GM18517 (cell line): ENCODE data around the gene ABCA1.

Experiments
- ATAC-seq: cut with Tn5 transposase; IDR thresholded peaks from one replicate; pipeline ENCODE4 v1.9.1; 2021; ENCODE audit warnings: mild to moderate bottlenecking, moderate library complexity; ENCODE audit not compliant: unreplicated experiment

ABCA1 gene

GRCh38 chr9:104849023-104849422 lies 78.9 kb downstream of the ABCA1 start:
- no peak for ATAC-seq

- no peak for ATAC-seq
These were observed 83.2 kb downstream of the ABCA1 start for GRCh38 chr9:104844710-104845109.

DNA sequence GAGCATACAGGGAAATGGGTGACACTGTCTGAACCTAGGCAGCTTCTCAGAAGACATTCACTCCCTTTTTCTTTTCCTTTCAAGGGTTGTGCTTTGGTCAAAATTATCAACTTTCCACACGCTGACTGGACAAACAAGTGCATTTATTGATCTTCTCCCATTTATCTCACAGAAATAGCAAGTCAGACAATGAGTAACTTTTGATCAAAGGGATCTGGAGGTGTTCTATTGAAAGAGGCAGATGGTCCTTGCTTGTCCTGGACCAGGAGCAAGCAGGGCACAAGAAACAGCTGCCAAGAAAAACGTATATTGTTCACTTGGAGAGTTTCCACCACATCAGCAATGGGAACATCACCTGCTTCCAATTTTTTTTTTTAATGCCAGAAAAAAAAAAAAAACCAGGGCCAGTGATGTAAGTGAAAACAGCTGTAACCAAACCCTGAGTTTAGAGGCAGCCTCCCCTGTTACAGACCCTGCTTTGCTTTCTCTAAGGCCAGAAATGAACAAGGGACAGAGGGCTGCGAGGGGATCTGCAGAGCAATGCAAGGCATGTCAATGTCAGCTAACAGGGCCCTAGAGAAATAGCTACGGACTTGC lies 84.2 kb downstream of the ABCA1 start:
- no peak for ATAC-seq

- no peak for ATAC-seq
These were observed 85.3 kb downstream of the ABCA1 start for GRCh38 chr9:104842698-104843097.

DNA sequence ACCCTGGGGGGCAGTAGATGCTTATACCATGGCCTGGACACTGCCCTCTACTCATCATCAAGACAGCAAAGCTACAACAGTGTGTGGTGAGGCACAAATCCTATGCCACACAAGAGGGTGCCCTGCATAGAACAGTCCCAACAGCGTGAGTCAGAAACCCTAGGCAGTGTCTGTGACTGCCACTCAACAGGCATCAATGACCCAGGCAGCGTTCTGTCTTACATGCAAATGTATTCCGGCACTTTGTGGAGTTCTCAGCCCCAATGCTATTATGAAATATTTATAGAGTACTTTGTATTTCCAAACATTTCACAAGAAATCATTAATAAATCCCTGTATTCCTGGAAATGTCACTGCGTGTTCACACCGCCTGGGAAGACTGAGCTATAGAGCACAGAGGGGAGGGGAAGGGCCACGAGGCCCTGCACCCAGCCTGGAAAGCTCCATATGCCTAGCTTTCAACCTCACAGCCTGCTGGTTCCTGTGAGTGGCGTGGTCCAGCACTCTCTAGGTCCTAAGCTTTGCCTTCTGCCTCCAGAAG lies 86.3 kb downstream of the ABCA1 start:
- no peak for ATAC-seq

DNA sequence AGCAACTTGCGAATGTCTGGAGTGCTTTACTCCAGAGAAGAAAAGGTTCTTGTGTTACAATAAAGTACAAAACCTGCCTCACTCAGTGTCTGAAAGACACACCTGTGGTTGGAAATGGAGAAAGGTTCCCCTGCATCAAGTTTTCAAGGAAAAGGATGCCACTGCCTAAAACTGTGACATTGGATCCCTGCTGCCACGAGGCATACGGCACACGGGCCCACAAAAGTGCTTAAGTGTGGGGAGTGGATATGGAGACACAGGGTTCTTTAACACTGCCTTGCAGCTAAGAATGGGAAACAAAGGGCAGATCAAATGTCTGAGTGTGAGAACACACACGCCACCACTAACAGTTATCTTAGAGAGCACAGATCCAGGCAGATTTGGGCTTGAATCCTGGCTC lies 89.0 kb downstream of the ABCA1 start:
- no peak for ATAC-seq

GRCh38 chr9:104836767-104837166 lies 91.2 kb downstream of the ABCA1 start:
- no peak for ATAC-seq

DNA sequence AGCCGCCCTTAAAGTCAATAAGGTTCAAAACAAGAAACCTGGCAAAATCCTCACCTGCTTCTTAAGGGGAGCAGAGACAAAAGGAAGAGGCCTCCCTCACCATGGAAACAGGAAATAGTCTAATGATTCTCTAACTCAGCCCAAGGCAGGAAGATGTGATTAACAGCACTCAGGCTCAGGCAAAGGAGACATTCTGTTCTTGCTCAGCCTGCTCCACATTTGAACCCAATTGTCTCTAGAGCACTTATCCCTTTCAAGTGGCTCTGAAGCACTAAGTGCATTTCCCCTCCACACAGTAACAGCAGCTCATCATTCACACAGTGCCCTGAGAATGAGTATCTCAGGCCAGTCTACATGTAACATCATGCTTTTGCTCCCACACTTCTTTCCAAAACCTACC lies 91.7 kb downstream of the ABCA1 start:
- ATAC-seq, result no peak

GRCh38 chr9:104835161-104835560 lies 92.8 kb downstream of the ABCA1 start:
- no peak for ATAC-seq

DNA sequence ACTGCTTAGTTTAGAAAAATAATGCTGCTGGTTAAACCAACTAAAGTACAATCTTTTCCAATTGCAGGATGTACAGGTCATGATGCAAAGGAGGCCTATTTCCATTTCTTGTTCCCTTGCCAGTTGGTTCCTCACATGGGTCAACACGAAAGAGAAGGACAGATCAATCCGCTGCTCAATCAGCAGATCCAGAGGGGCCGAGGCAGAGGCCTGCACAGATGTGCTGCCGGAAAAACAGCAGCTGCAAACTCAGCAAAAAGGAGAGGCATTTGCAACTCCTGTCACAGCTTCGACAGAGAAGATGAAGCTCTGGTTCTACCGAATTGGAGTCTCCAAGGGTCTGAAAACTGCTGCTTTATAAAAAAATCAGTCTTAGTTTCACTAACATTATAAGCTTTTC lies 94.3 kb downstream of the ABCA1 start:
- no peak for ATAC-seq

- ATAC-seq, result no peak
These were observed 96.3 kb downstream of the ABCA1 start for GRCh38 chr9:104831681-104832080.

- ATAC-seq, result no peak
These were observed 101.0 kb downstream of the ABCA1 start for GRCh38 chr9:104826911-104827310.

GRCh38 chr9:104826079-104826775 lies 101.7 kb downstream of the ABCA1 start:
- no peak for ATAC-seq

DNA sequence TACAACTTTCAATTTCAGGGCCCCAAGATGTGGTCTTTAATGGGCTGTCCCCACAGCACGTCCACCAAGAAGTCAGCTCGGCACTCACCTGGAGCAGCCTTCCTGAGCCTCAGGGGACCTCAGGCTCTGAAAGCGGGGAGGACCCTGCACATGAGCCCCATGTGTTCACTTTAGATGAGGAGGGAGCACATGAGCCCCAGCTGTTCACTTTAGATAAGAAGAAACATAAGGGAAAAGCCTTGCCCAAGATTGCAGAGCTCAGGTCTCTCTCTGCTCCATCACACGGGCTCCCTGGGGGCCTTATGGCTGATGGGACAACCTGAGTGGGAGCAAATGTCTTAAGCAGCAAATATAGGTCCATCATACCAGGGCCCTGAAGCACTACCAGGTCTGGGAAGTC lies 107.6 kb downstream of the ABCA1 start:
- ATAC-seq, result no peak

DNA sequence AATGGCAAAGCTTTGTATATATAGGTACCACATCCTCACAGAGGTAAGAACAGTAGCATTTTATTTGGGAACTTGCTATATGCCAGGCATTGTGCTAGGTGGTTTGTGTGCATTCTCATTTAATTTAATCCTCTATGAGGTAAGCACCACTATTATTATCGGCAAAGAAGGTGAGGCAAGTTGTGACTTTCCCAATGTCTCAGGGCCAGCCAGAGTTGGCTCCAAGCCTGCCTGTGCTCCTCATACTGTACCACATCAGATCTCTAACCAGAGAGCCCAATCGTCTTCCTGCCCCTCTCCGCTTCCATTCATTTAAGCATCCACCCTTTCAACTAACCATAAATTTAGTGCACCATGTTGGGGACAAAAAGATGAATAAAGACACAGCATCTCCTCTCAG lies 108.9 kb downstream of the ABCA1 start:
- ATAC-seq, result no peak

DNA sequence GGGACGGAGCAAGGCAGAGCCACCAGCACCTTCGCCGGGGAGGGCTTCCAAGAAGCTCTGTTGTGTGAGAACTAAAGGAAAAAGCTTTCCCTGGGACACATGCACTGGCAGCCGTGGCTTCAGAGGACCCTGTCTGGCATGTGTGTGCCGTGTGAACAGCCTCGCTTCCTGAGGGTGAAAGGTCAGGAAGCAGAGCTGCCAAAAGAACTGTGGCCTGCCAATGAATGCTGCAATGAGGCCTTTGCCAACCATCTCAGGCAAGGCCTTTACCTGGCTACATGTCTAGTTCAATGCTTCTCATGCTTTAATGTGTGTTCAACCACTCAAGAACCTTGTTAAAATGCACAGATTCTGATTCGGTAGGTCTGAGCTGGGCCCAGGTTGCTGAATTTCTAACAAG lies 110.5 kb downstream of the ABCA1 start:
- ATAC-seq, result no peak

DNA sequence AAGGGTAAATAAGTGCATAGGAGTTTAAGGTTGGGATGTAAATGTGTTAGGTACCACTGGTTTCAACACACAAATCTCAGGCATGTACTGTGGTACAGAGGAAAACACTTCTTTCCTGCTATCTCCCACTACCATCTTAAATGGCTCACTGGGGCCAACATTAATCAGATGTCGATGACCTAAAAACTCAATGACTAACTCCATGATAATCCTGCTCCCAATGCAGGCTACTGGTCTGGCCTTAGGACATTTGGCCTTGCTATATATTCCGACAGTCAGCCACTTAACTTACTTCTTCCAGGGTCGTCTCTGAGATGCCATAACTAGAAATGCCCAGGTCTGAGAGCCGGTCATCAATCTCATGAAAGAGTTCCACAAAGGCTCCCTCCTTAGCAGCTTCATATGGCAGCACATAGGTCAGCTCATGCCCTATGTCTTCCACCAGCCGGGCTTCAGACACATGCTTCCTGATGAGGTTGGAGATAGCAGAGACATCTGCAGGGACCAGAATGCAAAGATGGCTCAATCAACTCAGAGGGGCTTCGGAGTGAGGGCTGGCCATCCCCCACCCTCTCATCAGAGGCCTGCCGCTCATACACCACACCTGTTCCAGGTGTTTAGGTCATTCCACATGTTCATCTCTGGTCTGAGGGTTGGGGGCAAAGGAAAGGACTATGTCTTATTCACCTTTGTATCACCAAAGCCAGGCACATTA lies 111.9 kb downstream of the ABCA1 start:
- no peak for ATAC-seq

GRCh38 chr9:104810421-104811339 lies 117.3 kb downstream of the ABCA1 start:
- no peak for ATAC-seq

DNA sequence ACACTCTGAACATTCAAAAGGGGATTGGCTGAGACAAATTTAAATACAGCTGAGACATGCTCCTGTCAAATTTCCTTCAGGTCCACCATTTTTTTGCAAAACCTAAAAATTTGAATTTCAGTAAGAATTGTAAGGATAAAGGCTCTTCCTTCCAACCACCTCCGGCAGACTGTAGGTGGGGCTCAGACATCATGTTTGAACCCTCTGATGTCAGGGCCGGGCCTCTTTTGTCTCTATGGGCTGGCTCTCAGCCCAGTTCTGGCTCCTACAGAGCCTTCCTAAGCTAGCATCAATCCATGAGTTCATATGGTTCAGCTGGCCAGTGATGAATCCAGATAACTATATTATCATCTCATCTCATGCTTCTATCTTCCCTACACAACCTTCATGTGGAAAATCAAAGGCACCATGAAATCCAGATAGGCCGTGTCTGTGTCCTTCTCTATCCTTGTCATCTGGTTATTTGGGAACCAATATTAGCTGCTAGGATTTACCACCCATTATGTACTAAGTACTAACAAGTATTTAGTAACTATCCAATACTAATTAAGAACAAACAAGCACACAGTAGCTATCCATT lies 119.8 kb downstream of the ABCA1 start:
- ATAC-seq, result no peak

DNA sequence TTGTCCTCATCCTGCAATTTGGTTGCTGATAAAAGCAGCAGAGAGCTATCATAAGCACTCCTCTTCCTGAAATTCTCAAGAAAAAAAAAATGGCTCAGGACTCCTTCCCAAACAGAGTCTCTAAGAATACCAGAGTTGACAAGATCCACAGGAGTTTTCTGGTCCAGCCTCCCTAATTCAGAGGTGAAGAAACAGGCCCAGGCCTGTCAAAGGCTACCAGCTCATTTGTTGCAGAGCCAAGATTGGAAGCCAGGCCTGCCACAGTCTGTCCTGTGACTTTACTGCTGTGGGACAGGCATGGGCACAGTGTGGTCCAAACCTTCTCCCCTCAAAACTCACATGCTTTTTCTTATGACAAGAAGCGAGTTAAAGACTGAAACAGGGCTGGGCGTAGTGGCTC lies 122.5 kb downstream of the ABCA1 start:
- no peak for ATAC-seq

DNA sequence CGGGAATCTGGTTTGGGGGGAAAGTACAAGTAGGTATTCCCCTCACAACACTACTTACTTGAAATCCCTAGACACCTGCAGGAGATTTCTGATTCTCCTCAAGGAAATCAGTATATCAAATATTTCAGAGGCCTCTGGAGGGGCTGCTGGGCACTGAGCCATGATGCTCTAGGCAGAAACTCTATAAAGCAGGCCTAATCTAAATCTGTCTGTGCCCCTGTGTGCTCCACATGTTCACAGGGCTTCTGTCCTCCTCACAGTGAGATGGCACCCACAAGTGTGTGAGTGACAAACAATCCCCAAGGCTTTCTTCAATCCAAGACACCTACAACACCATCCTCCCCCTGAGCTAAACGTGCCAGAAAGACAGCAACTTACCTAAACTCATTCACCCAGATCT lies 125.0 kb downstream of the ABCA1 start:
- no peak for ATAC-seq
